ENCODE results near the gene NOVA2.

DNA sequence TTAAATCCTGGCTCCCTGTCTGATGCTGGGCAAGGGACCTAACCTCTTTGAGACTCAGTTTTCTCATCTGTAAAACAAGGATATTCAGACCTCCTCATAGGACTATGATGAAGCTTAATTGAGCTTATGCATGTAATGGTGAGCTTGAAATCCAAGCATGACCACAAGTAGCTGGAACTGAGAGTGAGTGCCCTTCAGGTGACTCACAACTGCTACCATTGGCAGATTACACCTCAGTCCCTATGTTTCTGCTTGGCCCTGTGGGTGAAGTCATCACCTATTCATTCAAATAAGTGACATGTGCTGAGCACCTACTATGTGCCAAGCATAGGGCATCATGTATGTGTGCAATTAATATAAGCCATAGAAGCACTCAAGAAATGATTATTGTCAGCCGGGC lies 25.7 kb downstream of the NOVA2 start:
- TF ChIP-seq CTCF (IDR thresholded peaks at IDR 0.05; ENCODE audit: borderline replicate concordance, extremely low read depth, low read length, poor library complexity, severe bottlenecking) (no peak), EZH2 (IDR thresholded peaks at IDR 0.05; ENCODE audit: borderline replicate concordance, low read depth, low read length, severe bottlenecking) (no peak)

All from DND-41 (cell line).